ENCODE data around the gene CEP112. TPM values are rescaled to one million over a fixed set of nuclear protein-coding genes. Genes with fewer than 3 reads are reported as not detected.

Gene CEP112
- polyA plus RNA-seq, 4 donors: 11.3 to 17.8 (median 16.9) TPM

DNA sequence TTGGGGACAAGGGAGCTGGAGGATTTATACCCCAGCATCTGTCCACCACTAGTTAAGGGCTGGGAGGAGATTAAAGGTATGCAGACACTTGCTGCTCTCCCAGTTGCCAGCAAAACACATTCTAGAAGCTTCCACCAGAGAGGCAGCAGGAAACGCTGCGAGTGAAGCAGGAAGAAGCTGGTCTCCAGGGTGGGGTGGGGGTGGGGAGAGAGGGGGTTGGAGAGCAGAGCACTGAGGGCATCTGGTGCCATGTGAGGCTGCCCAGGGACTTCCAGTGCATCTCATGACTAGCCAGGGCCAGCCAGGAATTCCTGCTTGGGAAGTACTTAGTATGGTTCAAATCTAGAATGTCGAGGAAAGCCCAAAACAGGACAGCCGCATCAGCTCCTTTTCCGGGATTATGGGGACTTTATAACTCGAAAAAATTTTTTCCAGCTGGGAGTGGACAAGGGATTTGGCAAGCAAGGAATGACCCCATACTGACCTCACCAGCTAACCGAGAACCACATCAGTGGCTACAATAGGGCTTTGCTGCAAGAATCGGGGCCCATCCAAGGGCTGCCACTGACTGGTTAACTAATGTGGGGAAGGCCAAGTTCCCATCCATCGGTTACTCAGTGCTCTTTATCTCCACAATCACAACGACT is 604.3 kb downstream of the CEP112 start:
- DNase-seq (ENCODE audit: low read depth in 4 of 4, low spot score in 3 of 4): no peak

DNA sequence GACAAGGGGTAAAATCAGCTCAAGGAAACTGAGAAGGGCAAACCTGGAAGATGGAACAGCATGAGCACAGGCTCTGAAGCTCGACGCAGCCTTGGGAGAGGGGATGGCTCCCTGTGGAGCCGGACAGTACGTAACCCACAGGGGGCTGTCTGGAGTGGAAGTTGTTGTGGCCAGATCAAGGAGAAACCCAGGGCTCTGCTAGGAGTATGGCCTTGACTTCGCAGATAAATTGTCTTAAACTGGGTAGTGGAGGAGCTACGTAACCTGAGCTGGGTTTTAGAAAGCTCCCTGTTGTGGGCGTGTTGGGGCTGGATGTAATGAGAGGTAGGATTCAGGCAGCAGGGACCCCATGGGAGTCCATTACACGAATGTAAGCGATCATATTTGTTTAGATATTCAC is 605.0 kb downstream of the CEP112 start:
- DNase-seq (ENCODE audit: low read depth in 4 of 4, low spot score in 3 of 4): no peak

Other genes starting within 250 kb of the CEP112 start
- 1 to 10 TPM in 1 of 4 donors, under 1 TPM in 3; 0.12 to 2.2 (median 0.23) TPM for gene APOH, start 37.3 kb upstream of the CEP112 start, polyA plus RNA-seq (ENCODE audit: insufficient read length in 4 of 4)
- gene PRKCA, start 110.5 kb upstream of the CEP112 start, polyA plus RNA-seq (ENCODE audit: insufficient read length in 4 of 4): 10 to 100 TPM; 20.9 to 25.9 (median 24.5) TPM